ENCODE measurements around the gene S100A8.

Gene S100A8

GRCh38 chr1:153357076-153357852, 33.6 kb downstream of the S100A8 start:
- H3K36me3 ChIP-seq (ENCODE audit: low read length) = no peaks in the 10 kb centered on the region
- H3K9ac ChIP-seq (ENCODE audit: low read length) = no peak overlapping the region
- H3K4me2 ChIP-seq (ENCODE audit: low read depth, low read length, poor library complexity, severe bottlenecking) = no peak overlapping the region
- no peaks in the 10 kb centered on the region for H4K20me1 ChIP-seq (ENCODE audit: low read depth, low read length)
- TF ChIP-seq CTCF (IDR thresholded peaks at IDR 0.05; ENCODE audit: insufficient read depth, low read length, poor library complexity, severe bottlenecking) (no peak), EZH2phosphoT487 (conservative IDR thresholded peaks at IDR 0.05; ENCODE audit: low read length) (no peak)
- no peaks in the 10 kb centered on the region for H3K9me2 ChIP-seq (replicated peaks; ENCODE audit: insufficient read depth, low read length)
- H3K27ac ChIP-seq (ENCODE audit: low read depth, low read length) = no peak overlapping the region
- H3K4me3 ChIP-seq (ENCODE audit: insufficient read depth, low read length, poor library complexity, severe bottlenecking) = no peak overlapping the region
- H2AFZ ChIP-seq (ENCODE audit: low read depth, low read length, severe bottlenecking) = no peak overlapping the region
- H3K79me2 ChIP-seq (ENCODE audit: insufficient read depth, low read length) = no peaks in the 10 kb centered on the region
- H3K9me3 ChIP-seq (ENCODE audit: insufficient read depth, low read length) = no peaks in the 10 kb centered on the region
- H3F3A ChIP-seq (ENCODE audit: insufficient read depth) = no peaks in the 10 kb centered on the region
- H3K27me3 ChIP-seq (ENCODE audit: low read length) = no peaks in the 10 kb centered on the region

- H3K27ac ChIP-seq (ENCODE audit: low read depth, low read length) = no peak overlapping the region
- H3K9me2 ChIP-seq (replicated peaks; ENCODE audit: insufficient read depth, low read length) = no peaks in the 10 kb centered on the region
- H3K27me3 ChIP-seq (ENCODE audit: low read length) = no peaks in the 10 kb centered on the region
- no peak overlapping the region for H3K4me2 ChIP-seq (ENCODE audit: low read depth, low read length, poor library complexity, severe bottlenecking)
- H4K20me1 ChIP-seq (ENCODE audit: low read depth, low read length) = no peaks in the 10 kb centered on the region
- no peak overlapping the region for H3K4me3 ChIP-seq (ENCODE audit: insufficient read depth, low read length, poor library complexity, severe bottlenecking)
- TF ChIP-seq CTCF (IDR thresholded peaks at IDR 0.05; ENCODE audit: insufficient read depth, low read length, poor library complexity, severe bottlenecking) (no peak), EZH2phosphoT487 (conservative IDR thresholded peaks at IDR 0.05; ENCODE audit: low read length) (no peak)
- H3K9me3 ChIP-seq (ENCODE audit: insufficient read depth, low read length) = no peaks in the 10 kb centered on the region
- H3K9ac ChIP-seq (ENCODE audit: low read length) = no peak overlapping the region
- H2AFZ ChIP-seq (ENCODE audit: low read depth, low read length, severe bottlenecking) = no peak overlapping the region
- no peaks in the 10 kb centered on the region for H3K36me3 ChIP-seq (ENCODE audit: low read length)
- H3F3A ChIP-seq (ENCODE audit: insufficient read depth) = no peaks in the 10 kb centered on the region
- H3K79me2 ChIP-seq (ENCODE audit: insufficient read depth, low read length) = no peaks in the 10 kb centered on the region
Measured at GRCh38 chr1:153356392-153357075, 34.3 kb downstream of the S100A8 start.

- Histone ChIP-seq H3K27me3 (ENCODE audit: low read length) (no peaks in the 10 kb centered on the region), H3K79me2 (ENCODE audit: insufficient read depth, low read length) (no peaks in the 10 kb centered on the region), H3K9me3 (ENCODE audit: insufficient read depth, low read length) (no peaks in the 10 kb centered on the region), H3K9ac (ENCODE audit: low read length) (no peak overlapping the region), H3K27ac (ENCODE audit: low read depth, low read length) (no peak overlapping the region), H3K4me3 (ENCODE audit: insufficient read depth, low read length, poor library complexity, severe bottlenecking) (no peak overlapping the region), H3K36me3 (ENCODE audit: low read length) (no peaks in the 10 kb centered on the region), H3K9me2 (replicated peaks; ENCODE audit: insufficient read depth, low read length) (no peaks in the 10 kb centered on the region), H3K4me2 (ENCODE audit: low read depth, low read length, poor library complexity, severe bottlenecking) (no peak overlapping the region), H4K20me1 (ENCODE audit: low read depth, low read length) (no peaks in the 10 kb centered on the region), H2AFZ (ENCODE audit: low read depth, low read length, severe bottlenecking) (no peak overlapping the region), H3F3A (ENCODE audit: insufficient read depth) (no peaks in the 10 kb centered on the region)
- peak; percentile 51 for TF ChIP-seq CTCF (IDR thresholded peaks at IDR 0.05; ENCODE audit: insufficient read depth, low read length, poor library complexity, severe bottlenecking)
- TF ChIP-seq EZH2phosphoT487 (conservative IDR thresholded peaks at IDR 0.05; ENCODE audit: low read length) = no peak
Measured at GRCh38 chr1:153355445-153356071, 35.3 kb downstream of the S100A8 start.
